ENCODE measurements around the gene KCMF1.

Gene KCMF1

DNA sequence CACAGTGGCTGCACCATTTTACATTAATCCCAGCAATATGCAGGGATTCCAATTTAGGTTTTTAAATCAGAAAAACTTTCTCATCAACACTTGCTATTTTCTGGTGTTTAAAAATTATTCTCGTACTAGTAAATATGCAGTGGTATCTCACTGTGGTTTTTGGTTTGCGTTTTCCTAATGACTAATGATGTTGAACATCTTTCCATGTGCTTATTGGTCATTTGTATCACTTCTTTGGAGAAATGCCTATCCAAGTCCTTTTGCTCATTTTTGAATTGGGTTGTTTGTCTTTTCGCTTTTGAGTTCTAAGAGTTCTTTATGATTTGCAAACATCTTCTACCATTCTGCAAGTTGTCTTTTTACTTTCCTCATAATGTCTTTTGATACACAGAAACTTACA, 100.1 kb downstream of the KCMF1 start:
- DNase-seq (ENCODE audit: low spot score), result no peak
- ChIA-PET CTCF (no interaction called here), POLR2A (ENCODE audit: low non-redundant PET) (no interaction called here)
- no peak overlapping the region for H3K27ac ChIP-seq
- no peak for TF ChIP-seq CTCF (conservative IDR thresholded peaks at IDR 0.05; ENCODE audit: low read depth)

GRCh38 chr2:85073033-85073432, 102.1 kb downstream of the KCMF1 start:
- H3K27ac ChIP-seq, result no peak overlapping the region
- POLR2A ChIA-PET (ENCODE audit: low non-redundant PET), result no interaction called here
- no peak for DNase-seq (ENCODE audit: low spot score)
- TF ChIP-seq CTCF (conservative IDR thresholded peaks at IDR 0.05; ENCODE audit: low read depth), result no peak
- CTCF ChIA-PET, result interaction anchor here (0.6 kb wide), 1 partner anchor 228 kb away, joined by 4 read pairs; no protein-coding TSS in a partner anchor

GRCh38 chr2:85076618-85077274, 105.8 kb downstream of the KCMF1 start:
- no peak overlapping the region for H3K27ac ChIP-seq
- POLR2A ChIA-PET (ENCODE audit: low non-redundant PET), result no interaction called here
- no peak for TF ChIP-seq CTCF (conservative IDR thresholded peaks at IDR 0.05; ENCODE audit: low read depth)
- DNase-seq (ENCODE audit: low spot score), result no peak
- CTCF ChIA-PET, result interaction anchor here (0.6 to 1.3 kb wide), 2 partner anchors 224 to 311 kb away, joined by 4 read pairs; no protein-coding TSS in a partner anchor

DNA sequence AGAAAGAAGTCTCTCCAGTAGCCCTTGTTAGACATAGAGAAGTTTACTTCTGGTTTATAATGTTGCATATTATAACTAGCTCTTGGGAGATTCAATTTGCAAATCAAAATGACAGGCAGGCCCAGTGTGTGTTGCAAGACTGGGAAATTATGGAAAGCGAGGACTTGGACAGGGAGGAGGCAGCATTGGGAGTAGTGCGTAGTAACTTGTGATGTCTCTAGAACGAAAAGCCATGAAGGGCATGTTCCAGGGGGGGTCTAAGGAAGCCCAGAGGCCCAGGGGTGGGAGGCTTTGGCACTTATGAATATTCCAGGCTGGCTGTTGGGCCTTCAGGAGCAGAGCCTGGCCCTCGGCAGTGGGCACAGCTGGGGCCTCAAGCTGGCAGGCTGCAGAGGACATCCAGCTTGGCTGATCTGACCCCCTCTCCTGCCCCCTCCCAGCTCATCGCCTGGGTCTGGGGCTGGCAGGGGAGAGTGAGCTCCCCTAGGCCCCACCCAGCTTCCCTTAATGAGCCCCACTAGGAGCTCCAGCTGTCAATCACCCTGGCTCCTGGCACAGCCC, 107.0 kb downstream of the KCMF1 start:
- ChIA-PET POLR2A (ENCODE audit: low non-redundant PET) (no interaction called here), CTCF (interaction anchor here (0.7 to 1.3 kb wide), 3 partner anchors 11 to 222 kb away, joined by 4 to 6 read pairs (median 4); no protein-coding TSS in a partner anchor)
- no peak for TF ChIP-seq CTCF (conservative IDR thresholded peaks at IDR 0.05; ENCODE audit: low read depth)
- DNase-seq (ENCODE audit: low spot score), result no peak
- no peak overlapping the region for H3K27ac ChIP-seq

GRCh38 chr2:85078536-85078935, 107.6 kb downstream of the KCMF1 start:
- H3K27ac ChIP-seq, result no peak overlapping the region
- no peak for DNase-seq (ENCODE audit: low spot score)
- ChIA-PET POLR2A (ENCODE audit: low non-redundant PET) (no interaction called here), CTCF (interaction anchor here (0.6 to 0.8 kb wide), 2 partner anchors 21 to 189 kb away, joined by 3 to 4 read pairs; no protein-coding TSS in a partner anchor)
- no peak for TF ChIP-seq CTCF (conservative IDR thresholded peaks at IDR 0.05; ENCODE audit: low read depth)

DNA sequence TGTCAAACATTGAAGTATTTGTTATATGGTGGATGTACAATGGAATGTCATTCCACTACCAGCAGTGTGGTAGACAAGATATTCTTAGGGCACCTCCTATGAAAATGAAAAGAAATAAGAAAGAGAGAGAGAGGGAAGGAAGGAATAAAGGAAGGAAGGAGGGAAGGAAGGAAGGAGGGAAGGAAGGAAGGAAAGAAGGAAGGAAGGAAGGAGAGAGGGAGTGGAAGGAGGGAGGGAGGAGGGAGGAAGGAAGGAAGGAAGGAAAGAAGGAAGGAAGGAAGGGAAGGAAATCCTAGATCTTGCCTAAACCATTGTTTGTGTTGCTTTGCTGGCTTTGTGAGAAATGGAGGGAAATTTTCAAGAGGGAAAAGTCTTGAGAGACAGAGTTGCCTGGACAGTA, 112.1 kb downstream of the KCMF1 start:
- no peak for DNase-seq (ENCODE audit: low spot score)
- POLR2A ChIA-PET (ENCODE audit: low non-redundant PET), result no interaction called here
- H3K27ac ChIP-seq, result no peak overlapping the region
- TF ChIP-seq CTCF (conservative IDR thresholded peaks at IDR 0.05; ENCODE audit: low read depth), result no peak
- CTCF ChIA-PET, result no interaction called here

All from RWPE1 (cell line).